BLaER1 treated with 17β-estradiol and CSF1 and Interleukin-3, amounts not matched to agents 10 nM and 100 nM (cell line): ENCODE results near the gene CORO2A.
A peak's percentile ranks its signal among the peaks of the same experiment; 100 is the strongest.

Experiments
- H3K27ac ChIP-seq, 11 experiments: shearing (Covaris generic); formaldehyde crosslinking; 2 replicates each; pipeline ENCODE4 v1.8.1; 2022
- H3K27me3 ChIP-seq, 11 experiments: shearing (Covaris generic); formaldehyde crosslinking; 2 replicates each; pipeline ENCODE4 v1.8.1; 2022
- H3K36me3 ChIP-seq, 11 experiments: shearing (Covaris generic); formaldehyde crosslinking; 2 replicates each; pipeline ENCODE4 v1.8.1; 2022
- H3K4me1 ChIP-seq, 10 experiments: shearing (Covaris generic); formaldehyde crosslinking; 2 replicates each; pipeline ENCODE4 v1.8.1; 2022
- H3K4me2 ChIP-seq, 11 experiments: shearing (Covaris generic); formaldehyde crosslinking; 2 replicates each; pipeline ENCODE4 v1.8.1; 2022
- H3K4me3 ChIP-seq, 10 experiments: shearing (Covaris generic); formaldehyde crosslinking; 2 replicates each; pipeline ENCODE4 v1.8.1; 2022
- H3K9ac ChIP-seq, 11 experiments: shearing (Covaris generic); formaldehyde crosslinking; 2 replicates each; pipeline ENCODE4 v1.8.1; 2022
- H3K9me3 ChIP-seq, 11 experiments: shearing (Covaris generic); formaldehyde crosslinking; replicated peaks in 1 of 11; 2 replicates each; pipeline ENCODE4 v1.8.1; 2022
- H4K20me1 ChIP-seq, 11 experiments: shearing (Covaris generic); formaldehyde crosslinking; 2 replicates each; pipeline ENCODE4 v1.8.1; 2022
- Cebpa-rat ChIP-seq, 11 experiments: shearing (Covaris generic); IDR thresholded peaks; 2 replicates each; pipeline ENCODE4 v1.8.1; 2022

CORO2A gene

DNA sequence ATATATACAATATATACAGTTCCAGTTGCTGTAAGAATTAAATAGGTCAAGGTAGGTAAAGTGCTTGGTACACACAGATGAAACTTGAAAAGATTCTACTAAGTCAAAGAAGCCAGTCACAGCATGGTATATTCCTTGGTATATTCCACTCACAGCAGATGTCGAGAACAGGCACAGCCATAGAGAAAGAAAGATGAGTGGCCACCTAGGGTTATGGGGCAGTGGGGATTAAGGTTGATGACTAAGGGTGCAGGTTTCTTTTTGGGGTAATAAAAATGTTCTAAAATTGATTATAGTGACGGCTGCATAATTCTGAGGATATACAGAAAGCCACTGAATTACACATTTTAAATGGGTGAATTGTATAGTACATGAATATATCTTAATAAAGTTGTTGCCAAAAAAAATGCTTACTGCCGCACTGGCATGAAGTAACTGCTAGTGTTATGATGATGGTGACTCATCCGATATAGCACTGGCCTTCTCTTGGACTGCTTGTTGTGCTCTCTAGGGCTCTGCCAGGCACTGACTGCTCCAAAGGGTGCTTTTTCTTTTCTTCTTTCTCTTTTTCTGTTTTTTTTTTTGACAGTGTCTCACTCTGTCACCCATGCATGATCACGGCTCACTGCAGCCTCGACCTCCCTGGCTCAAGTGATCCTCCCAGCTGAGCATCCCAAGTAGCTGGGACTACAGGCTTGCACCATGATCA lies 39.5 kb upstream of the CORO2A start:
- Histone ChIP-seq H3K4me3 (no peak overlapping the region), H3K27ac (no peak overlapping the region), H3K4me1 (peaks cover 5 to 19% (median 10%) of the 10 kb centered on the region in 10 experiments; a peak in 11 of 20 replicates), H4K20me1 (peaks cover 0 to 82% (median 0%) of the 10 kb centered on the region in 11 experiments; a peak in 7 of 22 replicates), H3K9ac (no peak overlapping the region), H3K36me3 (peaks cover 6 to 100% (median 65%) of the 10 kb centered on the region in 11 experiments; a peak in 19 of 22 replicates), H3K4me2 (peak overlapping the region in 3 of 11 experiments; percentile 3 to 15 (median 12); a peak in 2 of 22 replicates), H3K9me3 (no peaks in the 10 kb centered on the region), H3K27me3 (no peaks in the 10 kb centered on the region)
- TF ChIP-seq Cebpa-rat (IDR thresholded peaks at IDR 0.05): no peak

DNA sequence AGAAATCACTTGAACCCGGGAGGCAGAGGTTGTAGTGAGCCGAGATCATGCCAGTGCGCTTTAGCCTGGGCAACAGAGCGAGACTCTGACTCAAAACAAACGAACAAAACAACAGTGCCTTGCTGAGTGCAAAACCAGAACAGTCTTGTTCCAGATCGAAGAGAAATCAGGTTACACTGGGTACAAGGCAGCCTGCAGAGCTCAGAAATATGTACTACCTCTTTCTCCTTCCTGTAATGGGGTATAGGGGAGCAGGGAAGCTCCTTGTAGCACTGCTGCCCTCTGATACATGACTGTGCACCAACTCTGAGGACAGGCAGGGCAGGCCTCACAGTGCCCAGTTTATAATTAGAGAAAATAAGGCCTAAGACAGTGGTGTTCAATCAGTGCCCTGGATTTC lies 38.4 kb upstream of the CORO2A start:
- peaks cover 6 to 100% (median 75%) of the 10 kb centered on the region in 11 experiments; a peak in 19 of 22 replicates for H3K36me3 ChIP-seq
- no peak for TF ChIP-seq Cebpa-rat (IDR thresholded peaks at IDR 0.05)
- H3K27ac ChIP-seq: no peak overlapping the region
- H3K4me2 ChIP-seq: no peak overlapping the region
- H3K9ac ChIP-seq: 0 out of 22 replicates have a peak overlapping the region, but pooled peaks of 1 of the 11 experiments have one; percentile 39
- H3K9me3 ChIP-seq: no peaks in the 10 kb centered on the region
- peaks cover 0 to 78% (median 0%) of the 10 kb centered on the region in 11 experiments; a peak in 7 of 22 replicates for H4K20me1 ChIP-seq
- H3K4me1 ChIP-seq: peaks cover 5 to 23% (median 10%) of the 10 kb centered on the region in 10 experiments; a peak in 11 of 20 replicates
- H3K27me3 ChIP-seq: no peaks in the 10 kb centered on the region
- no peak overlapping the region for H3K4me3 ChIP-seq

DNA sequence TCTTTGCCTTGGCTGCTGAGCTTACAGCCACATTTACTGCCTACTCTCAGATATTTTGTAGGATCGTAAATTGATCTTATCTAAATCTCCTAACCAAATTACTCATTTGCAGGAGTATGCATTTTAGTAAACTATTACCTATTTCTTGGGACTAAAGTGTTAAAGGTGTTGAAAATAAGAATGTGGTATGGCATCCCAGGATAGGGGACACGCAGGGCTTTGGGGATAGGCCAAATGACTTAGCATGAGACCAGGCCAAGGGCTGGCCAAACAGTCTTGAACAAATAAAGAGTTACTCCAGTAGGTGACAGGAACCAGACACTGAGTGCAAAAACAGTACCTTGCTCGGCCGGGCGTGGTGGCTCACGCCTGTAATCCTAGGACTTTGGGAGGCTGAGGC lies 37.9 kb upstream of the CORO2A start:
- peaks cover 5 to 28% (median 10%) of the 10 kb centered on the region in 10 experiments; a peak in 13 of 20 replicates for H3K4me1 ChIP-seq
- H3K9me3 ChIP-seq: no peaks in the 10 kb centered on the region
- H3K27me3 ChIP-seq: no peaks in the 10 kb centered on the region
- no peak overlapping the region for H3K4me3 ChIP-seq
- no peak for TF ChIP-seq Cebpa-rat (IDR thresholded peaks at IDR 0.05)
- H3K9ac ChIP-seq: no peak overlapping the region
- no peak overlapping the region for H3K27ac ChIP-seq
- H3K4me2 ChIP-seq: no peak overlapping the region
- H4K20me1 ChIP-seq: peaks cover 0 to 77% (median 0%) of the 10 kb centered on the region in 11 experiments; a peak in 7 of 22 replicates
- peaks cover 6 to 100% (median 79%) of the 10 kb centered on the region in 11 experiments; a peak in 19 of 22 replicates for H3K36me3 ChIP-seq

DNA sequence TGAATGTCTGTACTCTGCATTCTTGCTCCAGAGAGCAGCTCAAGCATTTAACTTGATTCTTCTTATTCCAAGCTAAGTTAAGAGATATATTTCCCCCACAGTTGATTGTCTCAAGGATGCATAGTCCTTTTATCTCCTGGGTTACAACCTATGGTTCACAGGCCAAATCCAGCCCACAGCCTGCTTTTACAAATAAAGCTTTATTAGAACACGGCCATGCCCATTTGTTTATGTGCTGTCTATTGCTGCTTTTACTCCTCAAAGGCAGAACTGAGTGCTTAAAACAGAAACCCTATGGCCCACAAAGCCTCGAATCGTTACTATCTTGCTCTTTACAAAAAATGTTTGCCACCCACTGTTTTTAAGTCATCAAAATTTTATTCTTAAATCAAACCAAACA lies 37.2 kb upstream of the CORO2A start:
- H3K4me2 ChIP-seq: no peak overlapping the region
- no peak overlapping the region for H3K27ac ChIP-seq
- peaks cover 6 to 100% (median 86%) of the 10 kb centered on the region in 11 experiments; a peak in 19 of 22 replicates for H3K36me3 ChIP-seq

DNA sequence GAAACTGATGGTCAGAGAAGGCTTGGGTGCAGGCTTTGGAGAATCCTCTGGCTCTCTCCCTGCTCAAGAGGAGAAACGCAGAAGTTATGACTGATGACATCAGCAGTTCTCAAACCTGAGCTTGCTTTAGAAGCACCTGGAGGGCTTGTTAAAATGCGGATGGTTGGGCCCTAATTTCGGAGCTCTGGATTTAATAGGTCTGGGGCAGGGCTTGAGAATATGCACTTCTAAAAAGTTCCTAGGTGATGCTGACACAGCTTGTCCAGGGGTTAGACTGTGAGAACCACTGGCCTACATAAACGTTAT lies 36.6 kb upstream of the CORO2A start:
- Histone ChIP-seq H3K4me1 (peaks cover 5 to 41% (median 12%) of the 10 kb centered on the region in 10 experiments; a peak in 14 of 20 replicates), H3K27me3 (no peaks in the 10 kb centered on the region), H3K27ac (no peak overlapping the region), H3K4me3 (no peak overlapping the region), H3K9ac (no peak overlapping the region), H3K36me3 (peaks cover 6 to 100% (median 92%) of the 10 kb centered on the region in 11 experiments; a peak in 19 of 22 replicates), H3K4me2 (no peak overlapping the region), H3K9me3 (0 out of 22 replicates have a peak, but pooled peaks cover 0 to 3% (median 0%) of the 10 kb centered on the region in 11 experiments), H4K20me1 (peaks cover 0 to 78% (median 0%) of the 10 kb centered on the region in 11 experiments; a peak in 7 of 22 replicates)
- TF ChIP-seq Cebpa-rat (IDR thresholded peaks at IDR 0.05): no peak

More for the DNA sequence above, 37.2 kb upstream of the CORO2A start:
- H3K4me3 ChIP-seq: no peak overlapping the region
- H3K9me3 ChIP-seq: no peaks in the 10 kb centered on the region
- H3K4me1 ChIP-seq: peaks cover 5 to 35% (median 12%) of the 10 kb centered on the region in 10 experiments; a peak in 14 of 20 replicates
- peak overlapping the region in 1 of 11 experiments; percentile 31; a peak in 1 of 22 replicates for H3K9ac ChIP-seq
- peaks cover 0 to 78% (median 0%) of the 10 kb centered on the region in 11 experiments; a peak in 7 of 22 replicates for H4K20me1 ChIP-seq
- no peaks in the 10 kb centered on the region for H3K27me3 ChIP-seq
- TF ChIP-seq Cebpa-rat (IDR thresholded peaks at IDR 0.05): no peak

DNA sequence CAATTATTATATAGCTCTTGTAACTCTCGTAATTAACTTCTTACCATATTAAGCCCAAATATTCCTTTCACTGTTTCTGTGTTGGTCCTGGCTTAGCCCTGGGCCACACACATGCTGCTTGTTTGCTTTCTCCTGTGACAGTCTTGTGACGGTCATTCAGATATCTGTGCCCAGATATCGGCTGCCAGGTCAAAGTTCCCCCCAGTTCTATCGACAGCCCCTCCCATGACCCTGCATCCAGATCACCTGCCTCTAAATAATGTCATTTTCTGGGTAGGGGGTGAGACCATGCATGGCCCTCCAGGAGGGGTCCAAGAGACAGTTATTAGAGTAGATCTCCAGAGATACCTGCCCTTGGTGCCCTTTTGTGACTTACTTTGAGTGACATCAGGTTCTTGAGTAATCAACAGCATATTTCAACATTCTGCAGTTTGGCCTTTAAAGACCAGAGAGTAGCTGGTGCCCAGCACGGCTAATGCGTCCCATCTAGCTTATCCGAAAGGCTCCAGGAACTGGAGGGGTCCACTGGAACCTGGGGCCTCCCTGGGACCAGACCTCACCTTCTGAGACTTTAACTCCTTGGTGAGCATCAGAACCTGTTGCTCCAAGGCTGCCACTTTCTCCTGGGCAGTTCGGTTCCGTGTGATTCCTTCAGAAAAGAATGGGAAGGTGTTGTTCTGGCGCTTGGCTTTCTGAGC lies 36.1 kb upstream of the CORO2A start:
- Histone ChIP-seq H3K9ac (peak overlapping the region in 1 of 11 experiments; percentile 51; a peak in 1 of 22 replicates), H3K36me3 (peaks cover 6 to 97% (median 90%) of the 10 kb centered on the region in 11 experiments; a peak in 19 of 22 replicates), H3K4me3 (no peak overlapping the region), H3K9me3 (0 out of 22 replicates have a peak, but pooled peaks cover 0 to 3% (median 0%) of the 10 kb centered on the region in 11 experiments), H4K20me1 (peaks cover 0 to 74% (median 0%) of the 10 kb centered on the region in 11 experiments; a peak in 7 of 22 replicates), H3K27ac (no peak overlapping the region), H3K4me1 (peaks cover 5 to 46% (median 13%) of the 10 kb centered on the region in 10 experiments; a peak in 15 of 20 replicates), H3K27me3 (no peaks in the 10 kb centered on the region), H3K4me2 (no peak overlapping the region)
- no peak for TF ChIP-seq Cebpa-rat (IDR thresholded peaks at IDR 0.05)

DNA sequence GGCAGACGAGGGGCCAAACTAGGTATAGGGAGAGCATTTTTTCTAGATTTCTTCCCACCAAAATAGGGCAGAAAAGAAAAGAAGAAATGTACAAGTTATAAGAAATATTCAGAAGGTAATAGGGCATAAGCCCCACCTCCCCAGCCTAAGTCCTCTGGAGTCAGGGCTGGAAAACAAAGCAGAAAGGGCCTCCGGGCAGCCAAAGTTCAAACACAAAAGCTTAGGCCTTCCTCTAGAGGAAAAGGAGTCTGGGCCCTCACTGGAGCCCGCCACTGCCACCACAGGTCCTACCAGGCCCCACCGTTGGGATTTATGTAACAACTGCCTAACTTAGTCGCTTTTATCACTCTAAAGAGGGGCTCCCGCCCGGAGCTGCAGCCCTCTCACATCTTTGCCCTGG lies 35.4 kb upstream of the CORO2A start:
- no peak overlapping the region for H3K27ac ChIP-seq
- H3K4me3 ChIP-seq: no peak overlapping the region
- H3K4me1 ChIP-seq: peaks cover 6 to 46% (median 15%) of the 10 kb centered on the region in 10 experiments; a peak in 15 of 20 replicates
- peak overlapping the region in 1 of 11 experiments; percentile 51; a peak in 1 of 22 replicates for H3K9ac ChIP-seq
- peaks cover 0 to 74% (median 0%) of the 10 kb centered on the region in 11 experiments; a peak in 8 of 22 replicates for H4K20me1 ChIP-seq
- H3K9me3 ChIP-seq: 0 out of 22 replicates have a peak, but pooled peaks cover 0 to 3% (median 0%) of the 10 kb centered on the region in 11 experiments
- peaks cover 6 to 97% (median 84%) of the 10 kb centered on the region in 11 experiments; a peak in 19 of 22 replicates for H3K36me3 ChIP-seq
- H3K27me3 ChIP-seq: no peaks in the 10 kb centered on the region
- H3K4me2 ChIP-seq: no peak overlapping the region
- no peak for TF ChIP-seq Cebpa-rat (IDR thresholded peaks at IDR 0.05)

DNA sequence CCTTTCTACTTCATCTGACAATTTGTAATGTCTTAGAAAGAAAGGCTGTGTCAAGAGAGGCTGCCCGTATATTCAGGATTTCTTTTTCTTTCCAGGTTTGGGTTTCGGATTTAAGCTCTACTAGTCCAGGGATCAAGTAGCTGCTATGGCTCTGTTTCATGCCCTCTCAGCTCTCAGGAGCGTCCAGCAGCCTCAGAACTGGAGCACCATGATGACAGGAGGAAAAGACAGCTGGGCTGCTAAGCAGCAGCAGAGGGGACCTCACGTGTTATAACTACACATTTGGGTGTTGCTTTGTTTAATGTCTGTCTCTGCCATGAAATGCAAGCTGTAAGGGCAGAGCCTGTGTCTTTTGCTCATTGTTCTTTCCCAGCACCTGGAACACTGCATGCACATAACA lies 34.5 kb upstream of the CORO2A start:
- Histone ChIP-seq H4K20me1 (peaks cover 0 to 74% (median 0%) of the 10 kb centered on the region in 11 experiments; a peak in 7 of 22 replicates), H3K27ac (no peak overlapping the region), H3K4me3 (no peak overlapping the region), H3K27me3 (no peaks in the 10 kb centered on the region), H3K9ac (no peak overlapping the region), H3K4me2 (no peak overlapping the region), H3K9me3 (0 out of 22 replicates have a peak, but pooled peaks cover 0 to 3% (median 0%) of the 10 kb centered on the region in 11 experiments), H3K36me3 (peaks cover 6 to 97% (median 80%) of the 10 kb centered on the region in 11 experiments; a peak in 19 of 22 replicates), H3K4me1 (peaks cover 0 to 46% (median 9%) of the 10 kb centered on the region in 10 experiments; a peak in 14 of 20 replicates)
- TF ChIP-seq Cebpa-rat (IDR thresholded peaks at IDR 0.05): no peak
